ENCODE data around the gene COL3A1. TPM values are rescaled to one million over a fixed set of nuclear protein-coding genes. Genes with fewer than 3 reads are reported as not detected.

Gene COL3A1
- total RNA-seq, 2 donors from 2014 or later, result 48.0 to 154 TPM

DNA sequence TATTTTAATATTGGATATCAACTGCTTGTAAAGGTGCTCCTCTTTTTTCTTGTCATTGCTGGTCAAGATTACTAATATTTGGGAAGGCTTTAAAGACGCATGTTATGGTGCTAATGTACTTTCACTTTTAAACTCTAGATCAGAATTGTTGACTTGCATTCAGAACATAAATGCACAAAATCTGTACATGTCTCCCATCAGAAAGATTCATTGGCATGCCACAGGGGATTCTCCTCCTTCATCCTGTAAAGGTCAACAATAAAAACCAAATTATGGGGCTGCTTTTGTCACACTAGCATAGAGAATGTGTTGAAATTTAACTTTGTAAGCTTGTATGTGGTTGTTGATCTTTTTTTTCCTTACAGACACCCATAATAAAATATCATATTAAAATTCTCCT, 38.2 kb downstream of the COL3A1 start:
- intact Hi-C loops (cut with DNase I, micrococcal nuclease), result no loop called here
- DNase-seq, result no peak
- ATAC-seq, result no peak

DNA sequence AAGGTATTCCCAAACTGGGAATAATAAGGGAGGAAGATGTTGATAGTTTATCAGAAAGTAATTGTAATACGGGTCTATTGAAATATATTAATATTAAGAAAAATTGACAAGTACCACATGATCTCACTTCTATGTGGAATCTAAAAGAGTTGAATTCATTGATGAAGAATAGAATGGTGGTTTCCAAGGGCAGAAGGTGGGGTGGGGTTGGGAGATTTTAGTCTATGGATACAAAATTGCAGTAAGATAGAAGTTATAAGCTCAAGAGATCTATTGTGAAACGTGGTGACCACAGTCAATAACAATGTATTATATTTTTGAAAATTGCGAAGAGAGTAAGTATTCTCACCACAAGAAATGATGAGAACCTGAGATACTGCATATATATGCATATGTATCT, 38.9 kb downstream of the COL3A1 start:
- DNase-seq (no peak), ATAC-seq (no peak)
- intact Hi-C loops (cut with DNase I, micrococcal nuclease), result no loop called here

DNA sequence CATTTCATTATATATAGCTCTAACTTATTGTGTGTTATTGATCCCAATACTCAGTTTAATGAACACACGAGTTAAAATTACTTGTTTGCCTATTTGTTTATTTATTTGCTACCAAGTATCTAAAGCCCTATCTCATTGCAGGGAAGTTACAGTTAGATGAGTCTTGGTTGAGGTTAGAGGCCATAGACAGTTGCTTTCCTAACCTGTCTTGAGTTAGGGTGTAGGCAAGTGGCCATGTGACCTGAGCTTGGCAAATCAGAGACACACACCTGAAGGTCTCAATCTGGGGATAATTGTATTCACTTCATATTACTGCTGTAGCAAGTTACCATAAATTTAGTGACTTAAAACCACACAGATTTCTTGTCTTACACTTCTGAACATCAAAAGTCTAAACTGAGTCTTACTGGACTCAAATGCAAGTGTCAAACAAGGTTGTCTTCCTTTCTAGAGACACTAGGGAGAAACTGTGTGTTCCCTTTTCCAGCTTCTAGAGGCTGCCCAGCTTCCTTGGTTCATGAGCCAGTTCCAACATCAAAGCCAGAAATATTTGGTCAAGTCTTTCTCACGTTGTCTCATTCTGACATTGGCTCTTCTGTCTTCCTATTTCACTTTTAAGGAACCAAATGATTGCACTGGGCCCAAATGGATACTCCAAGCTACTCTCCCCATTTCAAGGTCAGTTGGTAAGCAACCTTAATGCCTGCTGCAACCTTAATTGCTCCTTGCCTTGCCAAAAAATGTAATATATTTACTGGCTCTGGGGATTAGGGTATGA, 39.7 kb downstream of the COL3A1 start:
- no peak for ATAC-seq
- intact Hi-C loops (cut with DNase I, micrococcal nuclease), result no loop called here
- DNase-seq, result no peak

DNA sequence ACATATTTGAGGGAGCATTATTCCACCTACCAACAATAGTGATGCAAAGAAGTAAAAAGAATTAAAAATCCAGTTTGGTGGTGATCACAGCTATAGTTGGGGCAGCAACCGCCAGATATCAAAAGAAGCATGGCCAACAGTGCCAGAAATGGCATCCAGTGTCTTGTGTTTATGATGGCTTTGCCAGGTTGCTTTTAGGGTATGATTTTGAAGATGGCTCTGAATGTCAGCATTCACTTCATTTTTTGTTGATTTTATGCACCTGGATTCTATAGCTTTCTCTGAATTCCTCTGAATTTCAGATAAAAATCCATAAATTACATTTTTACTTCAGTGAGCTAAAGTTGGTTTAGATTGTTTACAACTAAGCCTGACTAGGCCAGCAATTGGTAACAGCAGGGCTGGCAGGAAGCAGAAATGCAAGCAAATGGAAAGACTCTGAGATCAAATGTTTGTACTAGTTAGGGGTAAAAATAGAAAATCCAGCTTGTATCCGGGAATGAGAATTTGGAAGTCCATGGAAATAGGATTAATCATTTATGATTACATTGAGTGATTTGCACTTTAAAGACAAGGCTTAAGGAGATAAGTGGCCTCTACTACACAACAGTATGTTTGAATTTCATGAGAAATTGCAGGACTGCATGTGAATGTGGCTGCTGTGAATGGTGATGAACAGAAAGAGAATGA, 40.4 kb downstream of the COL3A1 start:
- no peak for ATAC-seq
- intact Hi-C loops (cut with DNase I, micrococcal nuclease), result no loop called here
- no peak for DNase-seq

DNA sequence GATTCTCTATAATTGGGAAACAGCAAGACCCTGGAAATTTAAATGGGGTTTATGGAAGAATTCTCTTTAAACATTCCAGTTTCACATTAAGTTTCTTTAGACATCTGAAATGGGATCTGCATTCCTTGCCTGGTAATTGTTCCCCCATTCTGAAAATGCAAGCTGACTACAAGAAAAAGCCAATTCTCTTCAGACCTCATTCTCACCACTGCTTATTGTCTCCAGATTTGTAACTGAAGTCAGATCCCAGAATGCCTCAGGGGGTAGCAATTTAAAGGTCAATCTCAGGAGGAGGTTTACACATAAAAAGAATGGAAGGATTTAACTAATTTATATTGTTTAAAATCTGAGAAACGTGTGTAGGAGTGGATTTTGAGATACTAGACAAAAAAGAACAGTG, 41.2 kb downstream of the COL3A1 start:
- DNase-seq (no peak), ATAC-seq (no peak)
- intact Hi-C loops (cut with DNase I, micrococcal nuclease), result no loop called here

DNA sequence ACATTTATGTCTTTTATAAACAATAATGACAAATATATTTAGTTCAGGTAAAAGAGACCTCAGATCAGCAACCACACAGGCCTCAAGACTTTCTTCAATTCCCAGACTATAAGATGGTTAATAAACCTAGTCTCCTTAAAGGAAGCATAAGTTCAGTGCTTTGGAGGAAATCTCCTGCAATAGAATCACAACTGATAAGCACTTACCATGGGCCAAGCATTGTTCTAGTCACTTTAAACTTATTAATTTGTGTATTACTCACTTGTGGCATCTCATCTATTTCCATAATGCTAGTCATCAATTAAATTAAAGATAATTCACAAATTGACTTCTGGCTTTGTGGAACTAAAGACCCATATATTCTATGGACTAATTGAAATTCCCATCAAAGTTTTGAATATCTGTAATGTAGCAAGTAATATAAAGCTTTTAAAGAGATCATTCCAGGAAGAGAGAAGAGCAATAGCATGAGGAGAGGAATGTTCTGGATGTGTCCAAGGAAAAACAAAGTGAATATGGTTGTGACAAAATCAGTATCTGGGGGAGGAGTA, 42.2 kb downstream of the COL3A1 start:
- intact Hi-C loops (cut with DNase I, micrococcal nuclease), result no loop called here
- ATAC-seq (no peak), DNase-seq (no peak)

DNA sequence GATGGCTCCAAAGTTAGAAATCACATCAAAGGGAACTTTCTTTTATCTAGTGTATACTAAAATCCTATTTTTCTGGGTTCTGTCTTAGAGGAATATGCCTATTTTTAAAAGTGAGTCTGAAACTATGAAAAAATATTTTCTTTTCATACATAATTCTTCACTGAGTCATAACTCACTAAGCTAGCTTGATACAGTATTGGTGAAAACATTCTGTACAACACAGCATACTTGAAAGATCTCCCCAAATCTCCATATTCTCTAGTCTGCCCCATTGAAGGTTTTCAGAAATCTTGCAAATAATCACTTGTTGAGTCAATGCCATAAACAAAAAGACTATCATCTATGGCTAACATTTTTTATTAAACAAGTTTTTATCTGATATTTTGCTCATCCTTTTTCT, 44.5 kb downstream of the COL3A1 start:
- intact Hi-C loops (cut with DNase I, micrococcal nuclease), result no loop called here
- no peak for DNase-seq
- ATAC-seq, result no peak

DNA sequence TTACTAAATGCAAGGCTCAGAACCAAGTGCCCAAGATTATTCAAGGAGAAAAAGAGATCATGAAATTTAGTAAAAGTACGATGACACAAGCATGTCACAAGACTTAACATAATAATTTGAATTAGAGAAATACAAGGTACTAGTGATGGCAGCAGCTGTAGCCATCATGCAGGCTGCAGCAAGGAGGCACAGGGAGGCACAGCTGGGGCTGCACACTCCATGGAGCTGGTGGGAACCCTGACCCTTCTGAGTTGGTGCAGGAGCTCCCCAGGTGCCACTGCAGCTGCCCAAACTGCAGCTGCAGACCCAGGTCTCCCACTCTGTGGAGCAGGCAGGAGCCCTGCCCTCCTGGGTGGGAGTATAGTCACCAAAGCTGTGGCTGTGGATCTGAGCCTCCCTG, 46.0 kb downstream of the COL3A1 start:
- DNase-seq (no peak), ATAC-seq (no peak)
- intact Hi-C loops (cut with DNase I, micrococcal nuclease), result no loop called here

DNA sequence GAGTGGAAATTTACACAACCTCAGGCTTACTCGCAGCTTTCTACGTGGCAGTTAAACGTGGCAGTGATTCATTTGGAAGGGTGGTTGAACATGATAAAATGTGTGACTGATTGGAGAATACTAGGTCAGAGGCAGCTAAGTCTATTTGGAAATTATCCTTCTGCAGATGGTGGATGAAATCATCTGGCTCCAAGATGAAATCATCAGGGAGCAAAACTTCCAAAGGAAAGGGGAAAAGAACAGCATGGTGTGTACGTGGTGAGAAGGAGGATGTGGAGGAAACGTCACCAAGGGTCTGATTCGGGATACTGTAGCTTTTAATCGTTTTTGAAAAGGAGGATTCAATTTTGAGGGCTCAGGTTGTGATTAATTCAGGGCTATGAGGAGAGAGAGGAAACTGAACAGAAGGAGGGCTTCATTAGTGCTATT, 47.9 kb downstream of the COL3A1 start:
- no peak for ATAC-seq
- intact Hi-C loops (cut with DNase I, micrococcal nuclease), result no loop called here

DNA sequence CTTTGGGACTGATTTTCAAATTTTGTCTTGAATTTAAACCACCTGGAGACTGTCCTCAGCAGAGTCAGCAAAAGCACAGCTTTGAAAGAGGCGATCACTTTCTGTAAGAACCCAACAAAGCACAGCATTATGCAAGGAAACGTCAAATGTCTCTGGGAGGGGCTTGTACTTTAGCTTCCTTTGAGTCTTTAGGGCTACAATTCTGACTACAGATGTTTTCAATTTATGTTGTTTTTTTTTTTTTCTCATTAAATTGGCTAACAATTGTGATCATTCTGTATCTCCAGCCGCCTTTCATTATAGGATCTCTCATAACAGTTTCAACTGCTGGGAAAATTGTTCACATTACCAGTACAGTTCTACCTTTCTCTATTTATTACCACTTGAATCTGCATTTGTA, 48.3 kb downstream of the COL3A1 start:
- DNase-seq, result no peak
- ATAC-seq, result no peak
- intact Hi-C loops (cut with DNase I, micrococcal nuclease), result no loop called here

More for the DNA sequence above, 47.9 kb downstream of the COL3A1 start:
- no peak for DNase-seq

DNA sequence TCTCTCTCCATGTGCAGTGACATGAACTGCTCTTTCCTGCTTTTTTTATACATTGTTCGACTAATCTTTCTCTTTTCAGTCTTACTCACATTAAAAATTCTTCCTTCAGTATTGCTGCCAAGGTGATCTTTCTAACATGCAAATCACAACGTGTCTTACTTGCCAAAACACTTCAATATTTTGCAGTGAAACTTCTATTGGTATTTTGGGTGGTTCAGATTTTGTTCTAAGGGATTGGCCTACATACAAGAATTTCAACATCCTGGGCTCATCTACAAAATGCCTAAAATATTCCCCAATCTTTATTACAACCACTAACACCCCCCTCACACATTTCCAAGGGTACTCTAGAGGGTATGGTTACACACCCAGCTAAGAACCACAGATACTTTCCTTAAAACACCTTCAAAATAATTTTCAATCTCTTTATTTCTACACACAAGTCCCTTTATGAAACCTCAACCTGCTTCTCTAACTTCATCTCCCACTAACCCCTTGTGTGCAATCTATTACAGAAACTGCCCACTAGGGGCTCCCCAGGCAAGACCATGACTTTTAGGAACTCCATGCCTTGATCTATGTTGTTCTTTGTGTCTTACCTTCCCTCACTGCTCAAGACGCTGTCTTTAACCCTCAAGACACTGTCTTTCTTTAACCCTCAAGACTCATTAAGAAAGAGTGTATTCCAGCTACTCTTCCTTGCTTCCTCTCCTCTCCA, 50.9 kb downstream of the COL3A1 start:
- no peak for DNase-seq
- no peak for ATAC-seq
- intact Hi-C loops (cut with DNase I, micrococcal nuclease), result no loop called here

DNA sequence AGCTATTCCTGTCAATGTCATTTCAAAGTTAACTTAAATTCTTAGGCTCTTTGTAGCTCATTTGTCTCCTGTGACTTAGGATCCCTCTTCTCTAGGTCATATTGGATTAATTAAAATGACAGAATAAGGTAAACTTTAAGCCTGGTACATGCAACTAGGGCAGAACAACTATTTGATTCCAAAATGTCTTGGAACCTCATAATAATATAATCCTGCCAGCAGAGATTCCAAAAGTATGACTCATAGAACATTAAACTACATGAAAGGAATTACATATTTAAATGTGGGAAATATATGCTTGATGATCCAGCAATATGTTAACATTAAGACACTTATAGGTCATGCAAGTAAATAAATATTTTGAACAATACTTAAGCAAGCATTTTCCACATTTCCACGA, 63.3 kb downstream of the COL3A1 start:
- DNase-seq (no peak), ATAC-seq (no peak)
- intact Hi-C loops (cut with DNase I, micrococcal nuclease), result no loop called here

DNA sequence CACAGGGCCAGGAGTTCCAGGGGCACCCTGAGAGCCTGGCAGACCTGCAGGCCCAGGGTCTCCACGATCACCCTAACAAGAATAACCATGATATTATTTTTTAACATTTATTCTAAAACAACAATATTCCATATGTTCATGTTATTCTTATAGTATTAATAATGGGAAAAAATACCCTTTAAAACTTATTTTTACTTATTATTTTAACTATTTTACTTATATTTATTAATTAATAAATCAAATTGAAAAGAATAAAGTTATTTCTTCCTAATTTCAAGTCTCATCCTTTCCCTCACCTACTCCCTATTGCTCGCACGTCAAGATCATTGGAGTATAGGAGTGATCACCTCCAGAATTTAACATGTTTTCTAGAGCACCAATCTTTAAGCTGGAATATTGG, 71.7 kb downstream of the COL3A1 start:
- ATAC-seq, result no peak
- intact Hi-C loops (cut with DNase I, micrococcal nuclease), result no loop called here
- no peak for DNase-seq

DNA sequence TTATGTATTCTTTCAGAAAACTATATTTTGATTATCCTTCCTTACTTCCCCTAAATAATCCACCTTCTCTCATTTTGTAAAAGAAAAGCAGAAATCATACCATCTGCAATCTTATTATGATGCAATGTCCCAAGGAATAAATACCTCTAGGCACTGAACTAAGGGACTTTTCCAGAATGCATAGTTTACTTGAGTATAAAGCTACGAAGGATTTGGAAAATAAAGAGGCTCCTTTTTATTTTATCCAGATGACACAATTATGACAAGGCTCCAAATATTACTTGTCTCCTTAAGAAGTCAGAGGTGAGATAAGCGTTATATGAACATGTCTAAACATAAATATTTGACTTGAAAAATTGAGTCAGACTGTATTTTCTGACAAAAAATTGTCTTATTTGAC, 72.1 kb downstream of the COL3A1 start:
- ATAC-seq, result no peak
- no peak for DNase-seq
- intact Hi-C loops (cut with DNase I, micrococcal nuclease), result no loop called here

DNA sequence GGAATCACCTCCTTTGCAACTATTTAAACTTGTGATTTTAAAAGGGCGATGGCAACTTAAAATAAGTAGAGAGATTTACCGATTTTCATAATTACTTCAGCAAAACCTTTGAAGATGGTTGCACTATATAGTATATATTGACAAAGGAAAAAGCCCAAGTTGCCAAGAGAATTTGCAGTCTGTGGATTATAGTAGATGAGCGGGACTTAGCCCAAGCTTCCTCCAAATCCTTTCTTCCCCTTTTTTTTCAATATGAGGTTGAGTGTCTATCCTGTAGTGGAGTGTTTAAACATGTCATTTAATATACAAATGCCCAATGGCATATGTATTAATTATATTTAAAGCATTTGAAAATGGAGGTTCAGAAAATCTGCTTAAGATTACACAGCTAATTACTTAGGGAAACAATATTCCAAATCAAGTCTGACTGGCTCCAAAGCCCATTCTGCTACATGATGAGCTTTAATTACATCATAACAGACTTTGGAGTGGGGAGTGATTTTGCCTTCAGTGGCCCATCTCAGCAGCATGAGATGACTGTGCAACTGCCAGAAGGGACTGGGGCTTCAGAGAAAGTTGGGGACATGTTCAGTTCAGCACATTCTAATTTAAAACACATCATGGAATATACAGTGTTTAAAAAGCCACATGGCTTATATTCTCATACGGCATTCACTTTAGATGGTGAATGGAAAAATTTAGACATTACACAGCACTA, 73.2 kb downstream of the COL3A1 start:
- DNase-seq (no peak), ATAC-seq (no peak)
- intact Hi-C loops (cut with DNase I, micrococcal nuclease), result no loop called here

DNA sequence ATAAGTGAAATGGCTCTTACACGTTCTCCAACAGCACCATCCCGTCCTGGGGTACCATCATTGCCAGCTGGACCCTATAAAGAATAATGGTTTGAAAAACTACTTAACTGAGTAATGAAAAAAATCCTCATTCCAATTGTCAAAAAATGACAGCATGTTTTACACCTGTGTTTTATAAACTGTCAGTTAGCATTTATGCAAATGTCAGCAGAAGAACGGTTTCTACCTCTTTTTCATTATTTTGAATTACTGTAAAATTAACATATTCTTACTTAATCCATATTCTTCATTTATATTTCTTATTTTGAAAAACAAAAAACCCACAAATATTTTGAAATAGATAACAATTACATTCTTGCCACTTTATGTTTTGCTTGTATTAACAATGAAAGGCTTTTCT, 74.0 kb downstream of the COL3A1 start:
- no peak for DNase-seq
- no peak for ATAC-seq
- intact Hi-C loops (cut with DNase I, micrococcal nuclease), result no loop called here

DNA sequence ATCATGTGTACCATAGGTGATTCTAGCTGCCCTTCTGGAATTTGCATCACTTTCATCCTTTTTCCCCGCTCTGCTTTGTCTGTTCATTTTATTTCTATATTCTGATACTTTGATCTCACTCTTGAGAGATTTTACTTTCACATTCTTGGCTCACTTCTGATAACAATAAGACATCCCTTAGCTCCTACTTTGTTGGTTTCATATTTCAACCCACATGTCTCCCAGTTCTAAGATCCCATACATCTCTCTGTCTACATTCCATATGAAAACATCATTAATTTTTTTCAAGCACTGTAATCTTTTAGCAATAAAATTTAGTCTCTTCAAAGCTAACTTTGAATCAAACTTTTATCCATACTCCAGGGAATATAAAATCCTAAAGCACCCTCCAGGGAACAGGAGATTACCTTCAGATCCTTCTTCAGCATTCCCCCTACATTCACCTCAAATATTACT, 75.6 kb downstream of the COL3A1 start:
- intact Hi-C loops (cut with DNase I, micrococcal nuclease), result loop anchor here in 1 of 2 donors (10.0 kb wide), 1 partner anchor 45 kb away; no protein-coding TSS in a partner anchor
- ATAC-seq, result no peak
- DNase-seq, result no peak

DNA sequence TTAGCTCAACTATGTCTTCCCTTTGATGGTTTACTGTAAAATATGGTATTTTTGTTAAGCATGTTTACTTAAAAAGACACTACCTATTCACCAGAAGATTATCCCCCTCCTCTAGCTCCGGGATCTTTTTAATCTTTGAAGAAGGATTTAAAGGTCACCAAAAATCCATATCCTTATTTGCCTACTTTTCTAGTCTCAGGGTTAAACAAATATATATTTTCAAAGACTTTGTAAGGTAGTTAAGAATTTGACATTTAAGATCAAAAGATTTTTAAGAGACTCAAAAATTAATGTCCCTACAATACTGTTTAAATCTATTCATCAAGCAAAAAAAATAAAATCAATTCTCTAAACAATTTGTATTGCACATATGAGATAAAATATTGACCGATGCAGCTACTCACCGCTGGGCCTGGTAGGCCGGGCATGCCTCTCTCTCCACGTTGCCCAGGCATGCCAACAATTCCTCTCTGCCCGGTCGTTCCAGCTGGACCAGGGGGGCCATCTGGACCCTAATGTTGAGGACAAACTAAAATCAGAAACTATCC, 76.1 kb downstream of the COL3A1 start:
- intact Hi-C loops (cut with DNase I, micrococcal nuclease), result loop anchor here in 1 of 2 donors (10.0 kb wide), 1 partner anchor 45 kb away; no protein-coding TSS in a partner anchor
- DNase-seq, result no peak
- ATAC-seq, result no peak

Data from left colon (tissue), 2 donors.